ENCODE results near the gene ERO1B.

Gene ERO1B

GRCh38 chr1:236214761-236215160, 67.0 kb downstream of the ERO1B start:
- TF ChIP-seq Cebpa-rat (IDR thresholded peaks at IDR 0.05) = no peak
- Histone ChIP-seq H3K4me3 (no peak overlapping the region), H4K20me1 (no peaks in the 10 kb centered on the region; a peak in 1 of 22 replicates), H3K9ac (no peak overlapping the region), H3K9me3 (replicated peaks in 1 of 11) (no peaks in the 10 kb centered on the region), H3K4me2 (no peak overlapping the region), H3K36me3 (peaks cover 26 to 94% (median 67%) of the 10 kb centered on the region in 11 experiments), H3K27me3 (no peaks in the 10 kb centered on the region), H3K27ac (no peak overlapping the region), H3K4me1 (peaks cover 0 to 2% (median 0%) of the 10 kb centered on the region in 10 experiments; a peak in 3 of 20 replicates)

- H3K27me3 ChIP-seq = no peaks in the 10 kb centered on the region
- TF ChIP-seq Cebpa-rat (IDR thresholded peaks at IDR 0.05) = no peak
- no peaks in the 10 kb centered on the region for H3K9me3 ChIP-seq (replicated peaks in 1 of 11)
- H3K4me2 ChIP-seq = no peak overlapping the region
- H3K36me3 ChIP-seq = peaks cover 36 to 84% (median 72%) of the 10 kb centered on the region in 11 experiments
- no peak overlapping the region for H3K9ac ChIP-seq
- no peaks in the 10 kb centered on the region; a peak in 1 of 22 replicates for H4K20me1 ChIP-seq
- H3K4me1 ChIP-seq = peaks cover 0 to 14% (median 0%) of the 10 kb centered on the region in 10 experiments; a peak in 4 of 20 replicates
- no peak overlapping the region for H3K4me3 ChIP-seq
- H3K27ac ChIP-seq = no peak overlapping the region
Measured at GRCh38 chr1:236213534-236213933, 68.2 kb downstream of the ERO1B start.

- Histone ChIP-seq H3K9me3 (replicated peaks in 1 of 11) (no peaks in the 10 kb centered on the region), H3K4me1 (peaks cover 0 to 31% (median 0%) of the 10 kb centered on the region in 10 experiments; a peak in 6 of 20 replicates), H4K20me1 (no peaks in the 10 kb centered on the region), H3K9ac (no peak overlapping the region), H3K27me3 (no peaks in the 10 kb centered on the region), H3K4me3 (no peak overlapping the region), H3K36me3 (peaks cover 41 to 91% (median 71%) of the 10 kb centered on the region in 11 experiments), H3K4me2 (no peak overlapping the region), H3K27ac (no peak overlapping the region)
- TF ChIP-seq Cebpa-rat (IDR thresholded peaks at IDR 0.05) = no peak
Measured at GRCh38 chr1:236211815-236212214, 69.9 kb downstream of the ERO1B start.

- no peak overlapping the region for H3K9ac ChIP-seq
- H3K27me3 ChIP-seq = no peaks in the 10 kb centered on the region
- no peak for TF ChIP-seq Cebpa-rat (IDR thresholded peaks at IDR 0.05)
- H3K4me3 ChIP-seq = no peak overlapping the region
- H3K4me2 ChIP-seq = peak overlapping the region in 2 of 11 experiments; percentile 26 to 31; a peak in 2 of 22 replicates
- no peak overlapping the region for H3K27ac ChIP-seq
- H3K36me3 ChIP-seq = peaks cover 47 to 89% (median 73%) of the 10 kb centered on the region in 11 experiments; a peak in 21 of 22 replicates
- H4K20me1 ChIP-seq = no peaks in the 10 kb centered on the region
- peaks cover 0 to 9% (median 0%) of the 10 kb centered on the region in 11 experiments; a peak in 1 of 22 replicates for H3K9me3 ChIP-seq (replicated peaks in 1 of 11)
- H3K4me1 ChIP-seq = peaks cover 0 to 52% (median 0%) of the 10 kb centered on the region in 10 experiments; a peak in 7 of 20 replicates
Measured at GRCh38 chr1:236209713-236210112, 72.0 kb downstream of the ERO1B start.

- Histone ChIP-seq H3K9me3 (replicated peaks in 1 of 11) (peaks cover 0 to 14% (median 0%) of the 10 kb centered on the region in 11 experiments; a peak in 3 of 22 replicates), H3K27ac (no peak overlapping the region), H4K20me1 (no peaks in the 10 kb centered on the region), H3K4me3 (no peak overlapping the region), H3K27me3 (no peaks in the 10 kb centered on the region), H3K4me2 (peak overlapping the region in 2 of 11 experiments; percentile 26 to 31; a peak in 2 of 22 replicates), H3K9ac (no peak overlapping the region), H3K36me3 (peaks cover 43 to 89% (median 72%) of the 10 kb centered on the region in 11 experiments; a peak in 21 of 22 replicates), H3K4me1 (peaks cover 0 to 57% (median 0%) of the 10 kb centered on the region in 10 experiments; a peak in 7 of 20 replicates)
- no peak for TF ChIP-seq Cebpa-rat (IDR thresholded peaks at IDR 0.05)
Measured at GRCh38 chr1:236209185-236209584, 72.6 kb downstream of the ERO1B start.

- H3K4me3 ChIP-seq = no peak overlapping the region
- no peak overlapping the region; a peak in 1 of 22 replicates for H3K9ac ChIP-seq
- no peak for TF ChIP-seq Cebpa-rat (IDR thresholded peaks at IDR 0.05)
- H4K20me1 ChIP-seq = no peaks in the 10 kb centered on the region
- H3K9me3 ChIP-seq (replicated peaks in 1 of 11) = peaks cover 9 to 31% (median 15%) of the 10 kb centered on the region in 11 experiments; a peak in 21 of 22 replicates
- H3K27me3 ChIP-seq = no peaks in the 10 kb centered on the region
- H3K36me3 ChIP-seq = peaks cover 51 to 89% (median 76%) of the 10 kb centered on the region in 11 experiments
- peaks cover 0 to 64% (median 0%) of the 10 kb centered on the region in 10 experiments; a peak in 7 of 20 replicates for H3K4me1 ChIP-seq
- H3K4me2 ChIP-seq = peak overlapping the region in 3 of 11 experiments; percentile 62 to 76 (median 68); a peak in 6 of 22 replicates
- H3K27ac ChIP-seq = peak overlapping the region in 3 of 11 experiments; percentile 77 to 85 (median 79); a peak in 5 of 22 replicates
Measured at GRCh38 chr1:236207569-236207968, 74.2 kb downstream of the ERO1B start.

GRCh38 chr1:236207121-236207520, 74.6 kb downstream of the ERO1B start:
- H3K36me3 ChIP-seq = peaks cover 52 to 89% (median 76%) of the 10 kb centered on the region in 11 experiments
- peaks cover 13 to 35% (median 19%) of the 10 kb centered on the region in 11 experiments; a peak in 21 of 22 replicates for H3K9me3 ChIP-seq (replicated peaks in 1 of 11)
- no peak for TF ChIP-seq Cebpa-rat (IDR thresholded peaks at IDR 0.05)
- H3K4me3 ChIP-seq = no peak overlapping the region
- H3K4me1 ChIP-seq = peaks cover 0 to 68% (median 0%) of the 10 kb centered on the region in 10 experiments; a peak in 7 of 20 replicates
- peak overlapping the region in 3 of 11 experiments; percentile 62 to 76 (median 68); a peak in 6 of 22 replicates for H3K4me2 ChIP-seq
- no peaks in the 10 kb centered on the region for H3K27me3 ChIP-seq
- peaks cover 0 to 3% (median 0%) of the 10 kb centered on the region in 11 experiments; a peak in 1 of 22 replicates for H4K20me1 ChIP-seq
- peak overlapping the region in 3 of 11 experiments; percentile 77 to 85 (median 79); a peak in 6 of 22 replicates for H3K27ac ChIP-seq
- H3K9ac ChIP-seq = peak overlapping the region in 3 of 11 experiments; percentile 59 to 76 (median 73); a peak in 7 of 22 replicates

- H3K9ac ChIP-seq = peak overlapping the region in 3 of 11 experiments; percentile 59 to 76 (median 73); a peak in 7 of 22 replicates
- H3K4me3 ChIP-seq = no peak overlapping the region
- H3K4me1 ChIP-seq = peaks cover 0 to 74% (median 0%) of the 10 kb centered on the region in 10 experiments; a peak in 7 of 20 replicates
- peak overlapping the region in 3 of 11 experiments; percentile 77 to 85 (median 79); a peak in 6 of 22 replicates for H3K27ac ChIP-seq
- peaks cover 53 to 89% (median 76%) of the 10 kb centered on the region in 11 experiments for H3K36me3 ChIP-seq
- no peak for TF ChIP-seq Cebpa-rat (IDR thresholded peaks at IDR 0.05)
- peaks cover 19 to 41% (median 25%) of the 10 kb centered on the region in 11 experiments; a peak in 21 of 22 replicates for H3K9me3 ChIP-seq (replicated peaks in 1 of 11)
- peaks cover 0 to 7% (median 0%) of the 10 kb centered on the region in 11 experiments; a peak in 1 of 22 replicates for H4K20me1 ChIP-seq
- peak overlapping the region in 3 of 11 experiments; percentile 62 to 76 (median 68); a peak in 6 of 22 replicates for H3K4me2 ChIP-seq
- H3K27me3 ChIP-seq = no peaks in the 10 kb centered on the region
Measured at GRCh38 chr1:236206548-236206947, 75.2 kb downstream of the ERO1B start.

GRCh38 chr1:236204656-236205055, 77.1 kb downstream of the ERO1B start:
- H3K4me1 ChIP-seq = peaks cover 0 to 74% (median 0%) of the 10 kb centered on the region in 10 experiments; a peak in 7 of 20 replicates
- no peaks in the 10 kb centered on the region for H3K27me3 ChIP-seq
- H4K20me1 ChIP-seq = peaks cover 0 to 7% (median 0%) of the 10 kb centered on the region in 11 experiments; a peak in 1 of 22 replicates
- no peak overlapping the region for H3K27ac ChIP-seq
- H3K9me3 ChIP-seq (replicated peaks in 1 of 11) = peaks cover 38 to 60% (median 44%) of the 10 kb centered on the region in 11 experiments
- H3K4me2 ChIP-seq = peak overlapping the region in 2 of 11 experiments; percentile 23 to 47; a peak in 3 of 22 replicates
- H3K4me3 ChIP-seq = no peak overlapping the region
- no peak for TF ChIP-seq Cebpa-rat (IDR thresholded peaks at IDR 0.05)
- H3K9ac ChIP-seq = no peak overlapping the region
- H3K36me3 ChIP-seq = peaks cover 60 to 92% (median 78%) of the 10 kb centered on the region in 11 experiments

Measured in BLaER1 treated with 17β-estradiol and CSF1 and Interleukin-3, amounts not matched to agents 10 nM and 100 nM (cell line).